Stimulated activated CD4-positive, alpha-beta T cell treated with anti-CD3 and anti-CD28 coated beads, Interleukin-1b, Interleukin-23, amount 100 ng/mL, for 1 hour (primary cell): Measurements from ENCODE around the gene LYPD4.
"Not testable (repeated sequence)": the region's sequence is repeated elsewhere in the genome, so short reads cannot be mapped to it uniquely, and the experiment has no call there.

Experiments
- DNase-seq, 2 donors: peaks; one replicate each; pipeline ENCODE4 v3.0.0-alpha.2; 2020; ENCODE audit warnings: low read depth in 2 of 2

The LYPD4 gene

GRCh38 chr19:41844601-41845000, at the start of gene LYPD4:
TSS of gene LYPD4 (minus strand) at chr19:41844683. CDS start at chr19:41839285, 5,398 bp downstream.
- no peak for DNase-seq

GRCh38 chr19:41893899-41894298, 49.4 kb upstream of the LYPD4 start:
- no peak for DNase-seq

- no peak for DNase-seq
Measured at GRCh38 chr19:41892173-41892902, 47.9 kb upstream of the LYPD4 start.

GRCh38 chr19:41890936-41891335, 46.5 kb upstream of the LYPD4 start:
- no peak for DNase-seq

GRCh38 chr19:41889896-41890295, 45.4 kb upstream of the LYPD4 start:
- no peak for DNase-seq

GRCh38 chr19:41888926-41889325, 44.4 kb upstream of the LYPD4 start:
- no peak for DNase-seq

- peak; percentile 65 to 78 for DNase-seq
Measured at GRCh38 chr19:41887711-41888382, 43.4 kb upstream of the LYPD4 start.

- DNase-seq, result peak in 1 of 2 donors; percentile 34
Measured at GRCh38 chr19:41886761-41887710, 42.6 kb upstream of the LYPD4 start.

- DNase-seq, result peak; percentile 73 to 78
Measured at GRCh38 chr19:41883821-41884733, 39.6 kb upstream of the LYPD4 start.

GRCh38 chr19:41883463-41883820, 39.0 kb upstream of the LYPD4 start:
- DNase-seq, result no peak

- no peak for DNase-seq
Measured at GRCh38 chr19:41882568-41883462, 38.3 kb upstream of the LYPD4 start, which contains the start of gene ARHGEF1. TSS of gene ARHGEF1 (plus strand) at chr19:41883184. CDS start at chr19:41888083, 4,899 bp downstream.

GRCh38 chr19:41880329-41880708, 35.8 kb upstream of the LYPD4 start:
- no peak for DNase-seq

GRCh38 chr19:41879670-41880328, 35.3 kb upstream of the LYPD4 start:
- no peak for DNase-seq

- DNase-seq, result no peak
Measured at GRCh38 chr19:41879080-41879479, 34.6 kb upstream of the LYPD4 start.

- no peak for DNase-seq
Measured at GRCh38 chr19:41877916-41878905, 33.7 kb upstream of the LYPD4 start.

- DNase-seq, result no peak
Measured at GRCh38 chr19:41876847-41877832, 32.7 kb upstream of the LYPD4 start, which contains the start of gene CD79A. TSS of gene CD79A (plus strand) at chr19:41877279. CDS start at chr19:41877305, 26 bp downstream.

- not testable (repeated sequence) for DNase-seq
Measured at GRCh38 chr19:41875973-41876372, 31.5 kb upstream of the LYPD4 start.
